Endothelial cell of umbilical vein (primary cell): Measurements from ENCODE around the gene CLINT1.
"Not testable (repeated sequence)": the region's sequence is repeated elsewhere in the genome, so short reads cannot be mapped to it uniquely, and the experiment has no call there.

Experiments used
- CTCF ChIP-seq, 2 donors: IDR thresholded peaks; 1 replicate in 1 of 2; 2 replicates in 1 of 2; pipeline ENCODE4 v1.5.1; 2011; ENCODE audit warnings: low read length in 2 of 2, mild to moderate bottlenecking in 2 of 2, moderate library complexity in 2 of 2, control low read depth in 1 of 2, inconsistent platforms in 1 of 2, low read depth in 1 of 2; ENCODE audit not compliant: insufficient read depth in 1 of 2; ENCODE audit errors: extremely low read depth in 1 of 2
- EZH2 ChIP-seq: IDR thresholded peaks from 2 replicates; pipeline ENCODE4 v1.6.1; 2012; ENCODE audit warnings: borderline replicate concordance, low read depth, mild to moderate bottlenecking, moderate library complexity, low read length, inconsistent platforms; ENCODE audit not compliant: severe bottlenecking
- FOS ChIP-seq: IDR thresholded peaks from 2 replicates; pipeline ENCODE4 v1.6.1; 2011; ENCODE audit warnings: mild to moderate bottlenecking, low read length, moderate library complexity, borderline replicate concordance; ENCODE audit not compliant: insufficient read depth
- GATA2 ChIP-seq: IDR thresholded peaks from 2 replicates; pipeline ENCODE4 v1.7.0; 2011; ENCODE audit warnings: low read depth, mild to moderate bottlenecking, moderate library complexity, mixed read lengths, low read length; ENCODE audit not compliant: insufficient read length, insufficient read depth
- JUN ChIP-seq: IDR thresholded peaks from 2 replicates; pipeline ENCODE4 v1.6.1; 2011; ENCODE audit warnings: borderline replicate concordance, low read depth; ENCODE audit not compliant: insufficient read length, insufficient read depth
- MYC ChIP-seq: IDR thresholded peaks from one replicate; pipeline ENCODE4 v1.6.1; 2011; ENCODE audit warnings: mild to moderate bottlenecking, low read depth, low read length
- POLR2A ChIP-seq: IDR thresholded peaks from 2 replicates; pipeline ENCODE4 v1.6.1; 2012; ENCODE audit warnings: low read depth, mild to moderate bottlenecking, control low read depth, low read length
- POLR2AphosphoS5 ChIP-seq: IDR thresholded peaks from 2 replicates; pipeline ENCODE4 v1.6.1; 2012; ENCODE audit warnings: low read depth, mild to moderate bottlenecking, control low read depth, low read length, moderate library complexity; ENCODE audit not compliant: insufficient read depth
- TF ChIP-seq, protein P1 (sequence below): IDR thresholded peaks from 2 replicates; pipeline ENCODE4 v1.6.1; 2011; ENCODE audit not compliant: insufficient read depth, insufficient read length

- not testable (repeated sequence) for TF ChIP-seq CTCF (IDR thresholded peaks at IDR 0.05; ENCODE audit: extremely low read depth in 1 of 2, insufficient read depth in 1 of 2, low read depth in 1 of 2, low read length in 2 of 2); POLR2A; POLR2AphosphoS5; MYC; JUN; FOS; EZH2; GATA2
- TF ChIP-seq, protein P1, sequence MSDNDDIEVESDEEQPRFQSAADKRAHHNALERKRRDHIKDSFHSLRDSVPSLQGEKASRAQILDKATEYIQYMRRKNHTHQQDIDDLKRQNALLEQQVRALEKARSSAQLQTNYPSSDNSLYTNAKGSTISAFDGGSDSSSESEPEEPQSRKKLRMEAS: not testable (repeated sequence)
Measured at GRCh38 chr5:157885051-157885450, 26.1 kb upstream of the CLINT1 start.
